HG02571 (cell line): ENCODE data around the gene KRTAP9-2.
"Not testable (repeated sequence)": the region's sequence is repeated elsewhere in the genome, so short reads cannot be mapped to it uniquely, and the experiment has no call there.

Experiments
- ATAC-seq: cut with Tn5 transposase; IDR thresholded peaks from one replicate; pipeline ENCODE4 v1.9.1; 2021; ENCODE audit warnings: mild to moderate bottlenecking, moderate library complexity; ENCODE audit not compliant: unreplicated experiment

The KRTAP9-2 gene

GRCh38 chr17:41226598-41227095 lies at the start of gene KRTAP9-2:
KRTAP9-2 (plus strand) TSS chr17:41226648; CDS start chr17:41226655, 7 bp downstream.
- ATAC-seq, result not testable (repeated sequence)

GRCh38 chr17:41176744-41177387 lies 49.6 kb upstream of the KRTAP9-2 start:
- no peak for ATAC-seq

- ATAC-seq, result no peak
Observed at GRCh38 chr17:41177727-41178271, 48.6 kb upstream of the KRTAP9-2 start, which contains the start of gene KRTAP4-2. KRTAP4-2 (minus strand) TSS chr17:41178221; CDS start chr17:41178164, 57 bp downstream.

GRCh38 chr17:41178341-41178740 lies 48.1 kb upstream of the KRTAP9-2 start:
- ATAC-seq, result no peak

GRCh38 chr17:41178843-41179616 lies 47.4 kb upstream of the KRTAP9-2 start:
- ATAC-seq, result no peak

- no peak for ATAC-seq
Observed at GRCh38 chr17:41184480-41184961, 41.9 kb upstream of the KRTAP9-2 start, which contains the start of gene KRTAP4-1. KRTAP4-1 (minus strand) TSS chr17:41184911; CDS start chr17:41184854, 57 bp downstream.

GRCh38 chr17:41185001-41185400 lies 41.4 kb upstream of the KRTAP9-2 start:
- no peak for ATAC-seq

GRCh38 chr17:41186872-41187271 lies 39.6 kb upstream of the KRTAP9-2 start:
- no peak for ATAC-seq

GRCh38 chr17:41189837-41190318 lies 36.6 kb upstream of the KRTAP9-2 start, which contains the start of gene KRTAP9-1:
KRTAP9-1 (plus strand) TSS chr17:41189887; CDS start chr17:41189887, 0 bp downstream.
- not testable (repeated sequence) for ATAC-seq

GRCh38 chr17:41190328-41190727 lies 36.1 kb upstream of the KRTAP9-2 start:
- no peak for ATAC-seq

GRCh38 chr17:41196068-41196467 lies 30.4 kb upstream of the KRTAP9-2 start:
- no peak for ATAC-seq

- ATAC-seq, result no peak
Observed at GRCh38 chr17:41199421-41200078, 26.9 kb upstream of the KRTAP9-2 start.

GRCh38 chr17:41211845-41212466 lies 14.5 kb upstream of the KRTAP9-2 start:
- ATAC-seq, result no peak

- no peak for ATAC-seq
Observed at GRCh38 chr17:41212524-41213169, 13.8 kb upstream of the KRTAP9-2 start.

GRCh38 chr17:41215681-41216080 lies 10.8 kb upstream of the KRTAP9-2 start:
- ATAC-seq, result no peak

GRCh38 chr17:41223821-41224220 lies 2.6 kb upstream of the KRTAP9-2 start:
- ATAC-seq, result no peak

GRCh38 chr17:41226051-41226450 lies 397 bp upstream of the KRTAP9-2 start:
- ATAC-seq, result no peak

- no peak for ATAC-seq
Observed at GRCh38 chr17:41230094-41230493, 3.6 kb downstream of the KRTAP9-2 start.

- no peak for ATAC-seq
Observed at GRCh38 chr17:41231731-41232130, 5.3 kb downstream of the KRTAP9-2 start.
